OCI-LY3 (cell line): ENCODE measurements around the gene ACAT2.

Experiments
- EZH2phosphoT487 ChIP-seq: fragments of 200-600 bp; shearing (Covaris generic); IDR thresholded peaks from 2 replicates; pipeline ENCODE4 v1.6.1; 2018; ENCODE audit warnings: antibody characterized with exemption, mixed run types, low read depth
- TF ChIP-seq, protein P1 (sequence below): fragments of 200-600, 300-600 bp; sonication (generic); IDR thresholded peaks from 2 replicates; pipeline ENCODE4 v1.5.1; 2014; ENCODE audit warnings: antibody characterized with exemption, low read length, low read depth

DNA sequence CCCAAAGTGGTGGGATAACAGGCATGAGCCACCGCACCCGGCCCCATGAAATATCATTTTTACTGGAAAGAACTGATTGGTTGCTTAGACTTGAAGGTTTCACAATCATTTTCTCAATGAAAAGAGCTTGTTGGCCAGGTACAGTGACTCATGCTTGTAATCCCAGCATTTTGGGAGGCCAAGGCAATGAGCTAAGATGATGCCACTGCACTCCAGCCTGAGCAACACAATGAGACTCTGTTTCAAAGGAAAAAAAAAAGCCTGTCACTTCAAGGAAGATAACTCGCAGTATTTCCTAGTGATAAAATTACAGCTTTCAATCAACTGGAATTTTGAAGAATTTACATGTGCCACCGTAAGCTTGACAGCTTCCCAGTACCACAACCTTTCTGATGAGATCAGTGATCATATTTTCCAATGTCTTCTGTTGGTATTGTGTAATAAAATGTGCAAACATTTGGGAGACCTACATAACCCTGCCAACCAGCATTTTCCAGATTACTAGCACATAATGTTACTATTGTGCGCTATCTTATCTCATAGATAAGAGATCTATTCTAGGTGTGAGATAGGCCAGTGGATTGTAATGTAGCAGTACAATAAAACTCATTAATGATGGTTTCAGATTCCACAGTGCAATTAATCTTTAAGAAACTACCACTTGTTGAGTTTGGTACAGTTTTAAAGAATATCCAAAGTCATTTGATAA, 45.5 kb downstream of the ACAT2 start:
- TF ChIP-seq, protein P1, sequence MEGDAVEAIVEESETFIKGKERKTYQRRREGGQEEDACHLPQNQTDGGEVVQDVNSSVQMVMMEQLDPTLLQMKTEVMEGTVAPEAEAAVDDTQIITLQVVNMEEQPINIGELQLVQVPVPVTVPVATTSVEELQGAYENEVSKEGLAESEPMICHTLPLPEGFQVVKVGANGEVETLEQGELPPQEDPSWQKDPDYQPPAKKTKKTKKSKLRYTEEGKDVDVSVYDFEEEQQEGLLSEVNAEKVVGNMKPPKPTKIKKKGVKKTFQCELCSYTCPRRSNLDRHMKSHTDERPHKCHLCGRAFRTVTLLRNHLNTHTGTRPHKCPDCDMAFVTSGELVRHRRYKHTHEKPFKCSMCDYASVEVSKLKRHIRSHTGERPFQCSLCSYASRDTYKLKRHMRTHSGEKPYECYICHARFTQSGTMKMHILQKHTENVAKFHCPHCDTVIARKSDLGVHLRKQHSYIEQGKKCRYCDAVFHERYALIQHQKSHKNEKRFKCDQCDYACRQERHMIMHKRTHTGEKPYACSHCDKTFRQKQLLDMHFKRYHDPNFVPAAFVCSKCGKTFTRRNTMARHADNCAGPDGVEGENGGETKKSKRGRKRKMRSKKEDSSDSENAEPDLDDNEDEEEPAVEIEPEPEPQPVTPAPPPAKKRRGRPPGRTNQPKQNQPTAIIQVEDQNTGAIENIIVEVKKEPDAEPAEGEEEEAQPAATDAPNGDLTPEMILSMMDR, result no peak
- no peak for TF ChIP-seq EZH2phosphoT487
